Loucy (cell line): Measurements from ENCODE around the gene F2RL3.
"Not testable (repeated sequence)": the region's sequence is repeated elsewhere in the genome, so short reads cannot be mapped to it uniquely, and the experiment has no call there.

ENCODE experiments used
- H2AFZ ChIP-seq: fragments of 200-600 bp; sonication (generic); 2 replicates; pipeline ENCODE4 v1.6.0; 2016; ENCODE audit warnings: antibody characterized with exemption, mild to moderate bottlenecking, low read length, moderate library complexity
- H3F3A ChIP-seq: fragments of 200-600 bp; 2 replicates; pipeline ENCODE4 v1.6.0; 2016; ENCODE audit warnings: antibody characterized with exemption, low read depth, mild to moderate bottlenecking
- H3K27me3 ChIP-seq: fragments of 200-600 bp; sonication (generic); 2 replicates; pipeline ENCODE4 v1.6.1; 2014; ENCODE audit warnings: low read length, mild to moderate bottlenecking; ENCODE audit not compliant: insufficient read depth, poor library complexity, severe bottlenecking
- H3K36me3 ChIP-seq: fragments of 200-600 bp; sonication (generic); 2 replicates; pipeline ENCODE4 v1.6.1; 2016; ENCODE audit warnings: low read length; ENCODE audit not compliant: insufficient read depth
- H3K4me1 ChIP-seq: fragments of 200-600 bp; sonication (generic); 2 replicates; pipeline ENCODE4 v1.5.1; 2014; ENCODE audit warnings: low read length, mild to moderate bottlenecking; ENCODE audit not compliant: insufficient read depth, poor library complexity, severe bottlenecking
- H3K4me2 ChIP-seq: fragments of 200-600 bp; sonication (generic); 2 replicates; pipeline ENCODE4 v1.6.0; 2014; ENCODE audit warnings: antibody characterized with exemption, low read length, low read depth, mild to moderate bottlenecking; ENCODE audit not compliant: poor library complexity, severe bottlenecking
- H3K4me3 ChIP-seq: fragments of 200-600 bp; sonication (generic); 2 replicates; pipeline ENCODE4 v1.5.1; 2014; ENCODE audit warnings: low read length, mild to moderate bottlenecking, mixed read lengths; ENCODE audit not compliant: poor library complexity, severe bottlenecking
- H3K79me2 ChIP-seq: fragments of 200-600 bp; sonication (generic); 2 replicates; pipeline ENCODE4 v1.6.1; 2014; ENCODE audit warnings: low read length; ENCODE audit not compliant: insufficient read depth
- H3K9ac ChIP-seq: fragments of 200-600 bp; sonication (generic); 2 replicates; pipeline ENCODE4 v1.6.0; 2014; ENCODE audit warnings: mild to moderate bottlenecking, low read depth, low read length, moderate library complexity; ENCODE audit not compliant: poor library complexity, severe bottlenecking
- H3K9me2 ChIP-seq: fragments of 200-600 bp; sonication (generic); replicated peaks from 2 replicates; pipeline ENCODE4 v1.6.1; 2016; ENCODE audit warnings: low read depth, low read length, mixed read lengths
- H3K9me3 ChIP-seq: fragments of 200-600 bp; sonication (generic); 2 replicates; pipeline ENCODE4 v1.6.1; 2014; ENCODE audit warnings: mild to moderate bottlenecking, antibody characterized with exemption, low read length, low read depth; ENCODE audit not compliant: insufficient read depth
- H4K20me1 ChIP-seq: fragments of 200-600 bp; sonication (generic); 2 replicates; pipeline ENCODE4 v1.6.0; 2014; ENCODE audit warnings: antibody characterized with exemption, low read length, mild to moderate bottlenecking; ENCODE audit not compliant: insufficient read depth, poor library complexity, severe bottlenecking
- CTCF ChIP-seq: fragments of 200-600 bp; sonication (generic); conservative IDR thresholded peaks from 2 replicates; pipeline ENCODE4 v1.5.1; 2014; ENCODE audit warnings: mild to moderate bottlenecking, antibody characterized with exemption, low read length
- EZH2phosphoT487 ChIP-seq: fragments of 200-600 bp; IDR thresholded peaks from 2 replicates; pipeline ENCODE4 v1.6.1; 2018; ENCODE audit warnings: antibody characterized with exemption, mild to moderate bottlenecking, moderate library complexity, borderline replicate concordance

F2RL3 gene

GRCh38 chr19:16930753-16931152, 42.0 kb downstream of the F2RL3 start:
- no peak for TF ChIP-seq CTCF
- TF ChIP-seq EZH2phosphoT487, result no peak
- H3F3A ChIP-seq, result no peaks in the 10 kb centered on the region
- H2AFZ ChIP-seq, result no peak overlapping the region
- H4K20me1 ChIP-seq, result no peaks in the 10 kb centered on the region
- no peak overlapping the region for H3K9ac ChIP-seq
- no peaks in the 10 kb centered on the region for H3K36me3 ChIP-seq
- no peaks in the 10 kb centered on the region for H3K4me1 ChIP-seq
- no peak overlapping the region for H3K4me2 ChIP-seq
- no peaks in the 10 kb centered on the region for H3K79me2 ChIP-seq
- H3K27me3 ChIP-seq, result no peaks in the 10 kb centered on the region
- peaks cover 13% of the 10 kb centered on the region; the same call in 1 of the 2 replicates for H3K9me3 ChIP-seq
- H3K4me3 ChIP-seq, result no peak overlapping the region
- H3K9me2 ChIP-seq, result no peaks in the 10 kb centered on the region

GRCh38 chr19:16931306-16931705, 42.5 kb downstream of the F2RL3 start:
- H3K9me2 ChIP-seq, result no peaks in the 10 kb centered on the region
- no peak overlapping the region for H3K4me3 ChIP-seq
- no peak overlapping the region for H3K4me2 ChIP-seq
- no peaks in the 10 kb centered on the region for H3K27me3 ChIP-seq
- no peaks in the 10 kb centered on the region for H3F3A ChIP-seq
- H3K9me3 ChIP-seq, result peaks cover 13% of the 10 kb centered on the region; the same call in 1 of the 2 replicates
- H3K4me1 ChIP-seq, result no peaks in the 10 kb centered on the region
- no peak overlapping the region for H2AFZ ChIP-seq
- no peak overlapping the region for H3K9ac ChIP-seq
- H3K36me3 ChIP-seq, result no peaks in the 10 kb centered on the region
- no peaks in the 10 kb centered on the region for H4K20me1 ChIP-seq
- TF ChIP-seq CTCF (no peak), EZH2phosphoT487 (no peak)
- no peaks in the 10 kb centered on the region for H3K79me2 ChIP-seq

- Histone ChIP-seq H3K4me2 (no peak overlapping the region), H3K9me2 (no peaks in the 10 kb centered on the region), H3K79me2 (no peaks in the 10 kb centered on the region), H3K27me3 (no peaks in the 10 kb centered on the region), H2AFZ (no peak overlapping the region), H3K4me3 (no peak overlapping the region), H3K9ac (no peak overlapping the region), H3K36me3 (no peaks in the 10 kb centered on the region), H3F3A (no peaks in the 10 kb centered on the region), H3K4me1 (no peaks in the 10 kb centered on the region), H4K20me1 (no peaks in the 10 kb centered on the region), H3K9me3 (peaks cover 13% of the 10 kb centered on the region; the same call in 1 of the 2 replicates)
- no peak for TF ChIP-seq EZH2phosphoT487
These were observed 45.7 kb downstream of the F2RL3 start for GRCh38 chr19:16934489-16934888.

- Histone ChIP-seq H3F3A (no peaks in the 10 kb centered on the region), H3K79me2 (no peaks in the 10 kb centered on the region), H3K4me3 (no peak overlapping the region), H3K9ac (no peak overlapping the region), H3K4me1 (no peaks in the 10 kb centered on the region), H3K4me2 (no peak overlapping the region), H2AFZ (no peak overlapping the region), H3K9me2 (no peaks in the 10 kb centered on the region), H3K27me3 (no peaks in the 10 kb centered on the region), H3K9me3 (peaks cover 13% of the 10 kb centered on the region; the same call in 1 of the 2 replicates), H4K20me1 (no peaks in the 10 kb centered on the region), H3K36me3 (no peaks in the 10 kb centered on the region)
- TF ChIP-seq EZH2phosphoT487, result no peak
- TF ChIP-seq CTCF, result no peak
These were observed 48.1 kb downstream of the F2RL3 start for GRCh38 chr19:16936901-16937300.

- not testable (repeated sequence) for H3K9ac ChIP-seq, H2AFZ ChIP-seq, H3K4me1 ChIP-seq, H3K4me2 ChIP-seq, H3K4me3 ChIP-seq, H3K9me2 ChIP-seq, H3K36me3 ChIP-seq, H3K27me3 ChIP-seq, H4K20me1 ChIP-seq, H3F3A ChIP-seq, H3K79me2 ChIP-seq
- peaks cover 13% of the 10 kb centered on the region; the same call in 1 of the 2 replicates for H3K9me3 ChIP-seq
These were observed 49.0 kb downstream of the F2RL3 start for GRCh38 chr19:16937796-16938195.
